ENCODE data around the gene CLDN15.

- TF ChIP-seq CTCF (optimal IDR thresholded peaks at IDR 0.05 in 1 of 3, IDR thresholded peaks at IDR 0.05 in 1 of 3, conservative IDR thresholded peaks at IDR 0.05 in 1 of 3; ENCODE audit: extremely low read depth in 1 of 3, insufficient read depth in 2 of 3, low read length in 3 of 3) (no peak), EZH2 (IDR thresholded peaks at IDR 0.05; ENCODE audit: low read length) (no peak)
These were observed 15.2 kb downstream of the CLDN15 start for GRCh38 chr7:101222275-101222830.

All from keratinocyte (primary cell).